GM21737 (cell line): ENCODE results near the gene ZC3H15.

Experiments used
- ATAC-seq: cut with Tn5 transposase; IDR thresholded peaks from one replicate; pipeline ENCODE4 v1.9.1; 2021; ENCODE audit warnings: mild to moderate bottlenecking, moderate library complexity; ENCODE audit not compliant: unreplicated experiment

Gene ZC3H15

GRCh38 chr2:186535861-186536260 lies 49.8 kb downstream of the ZC3H15 start:
- ATAC-seq, result no peak

GRCh38 chr2:186537019-186537418 lies 51.0 kb downstream of the ZC3H15 start:
- no peak for ATAC-seq

GRCh38 chr2:186540941-186541340 lies 54.9 kb downstream of the ZC3H15 start:
- ATAC-seq, result no peak

DNA sequence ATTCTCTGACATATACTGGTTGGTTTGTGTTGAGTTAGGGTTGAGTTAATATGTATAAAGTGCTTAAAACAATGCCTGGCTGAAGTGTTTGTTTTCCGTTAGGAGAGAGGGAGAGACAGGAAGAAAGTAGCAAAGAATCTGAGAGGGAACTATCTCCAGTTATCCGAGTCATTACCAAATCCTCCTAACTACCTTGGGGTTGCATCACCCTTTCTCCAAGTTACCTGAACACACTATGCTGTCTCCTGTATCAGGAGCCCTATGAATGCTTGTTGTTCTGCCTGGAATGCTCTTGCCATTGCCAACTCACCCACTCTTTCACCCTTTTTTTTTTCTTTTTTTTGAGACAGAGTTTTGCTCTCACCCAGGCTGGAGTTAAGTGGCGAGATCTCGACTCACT lies 55.9 kb downstream of the ZC3H15 start:
- ATAC-seq, result no peak

GRCh38 chr2:186543561-186544131 lies 57.6 kb downstream of the ZC3H15 start:
- no peak for ATAC-seq

GRCh38 chr2:186544255-186544675 lies 58.2 kb downstream of the ZC3H15 start:
- ATAC-seq, result no peak

GRCh38 chr2:186546846-186547245 lies 60.8 kb downstream of the ZC3H15 start:
- ATAC-seq, result no peak

- no peak for ATAC-seq
Observed at GRCh38 chr2:186551323-186552050, 65.4 kb downstream of the ZC3H15 start.

GRCh38 chr2:186554429-186554828 lies 68.4 kb downstream of the ZC3H15 start:
- ATAC-seq, result no peak

GRCh38 chr2:186554850-186555671 lies 69.0 kb downstream of the ZC3H15 start:
- ATAC-seq, result no peak

DNA sequence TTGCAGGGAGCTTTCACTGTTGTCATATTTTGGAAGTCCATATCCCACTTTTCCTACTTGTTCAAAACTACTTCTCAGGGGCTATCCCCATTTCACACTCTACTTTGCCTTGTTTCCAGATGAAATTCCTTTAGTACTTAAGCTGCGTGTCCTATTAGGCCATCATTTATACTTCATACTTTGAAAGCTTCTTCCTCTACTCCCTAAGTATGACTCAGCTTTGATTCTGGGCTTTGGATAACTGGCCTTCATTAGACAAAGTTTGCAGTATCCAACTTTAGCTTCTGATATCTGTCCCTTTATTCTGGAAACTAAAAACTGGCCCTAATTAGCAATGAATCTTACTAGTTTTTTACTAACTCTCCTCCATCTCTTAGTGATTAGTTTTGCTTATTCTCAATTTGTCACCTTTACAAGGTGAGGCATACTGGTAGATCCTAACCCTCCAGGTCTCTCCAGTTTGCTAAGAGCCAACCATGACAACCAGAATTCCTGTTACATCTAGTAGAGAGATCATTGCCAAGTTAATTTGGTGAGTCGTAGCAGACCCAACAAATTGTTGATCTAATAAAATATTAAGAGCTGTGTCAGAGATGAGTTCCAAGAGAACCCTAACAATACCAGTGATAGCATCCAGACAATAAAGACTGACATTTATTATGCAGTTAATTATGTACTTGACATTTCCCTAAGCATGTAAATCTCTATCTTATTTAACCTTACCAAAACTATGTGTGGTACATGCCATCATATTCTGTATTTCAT lies 72.6 kb downstream of the ZC3H15 start:
- no peak for ATAC-seq
